IMR-90 (cell line): ENCODE results near the gene TXNDC8. TPM values are rescaled to one million over a fixed set of nuclear protein-coding genes. Genes with fewer than 3 reads are reported as not detected.

Experiments
- ATAC-seq: fragments of 200-7000 bp; cut with Tn5 transposase; 2 replicates; pipeline ENCODE4 v1.9.1; 2020; ENCODE audit warnings: low read depth, mild to moderate bottlenecking, moderate library complexity
- Bru-seq: library from RNA; stranded (reverse); fragments of 400-500 nt; gene quantifications from one replicate; lab custom pipeline; 2021; lab: Mats Ljungman, UMichigan
- BruChase-seq, 2 experiments: library from RNA; stranded (reverse); fragments of 400-500 nt; gene quantifications; one replicate each; lab custom pipeline; 2021; lab: Mats Ljungman, UMichigan
- BruUV-seq: library from RNA; stranded (reverse); fragments of 400-500 nt; replicated peaks from 2 replicates; lab custom pipeline; 2021; lab: Mats Ljungman, UMichigan
- CTCF ChIA-PET: fragments of 300-600 bp; formaldehyde crosslinking; extraction: SDS; loops from one replicate; lab custom pipeline; 2021; ENCODE audit warnings: antibody characterized with exemption; lab: Yijun Ruan, JAX
- POLR2A ChIA-PET: fragments of 300-600 bp; sonication (Branson Sonifier 250); formaldehyde crosslinking; loops from one replicate; lab custom pipeline; 2022; ENCODE audit warnings: antibody characterized with exemption; ENCODE audit not compliant: unreplicated experiment; lab: Charles Lee
- DNase-seq: peaks from one replicate; pipeline ENCODE4 v3.0.0; 2013
- H2AFZ ChIP-seq: replicated peaks from 2 replicates; pipeline ENCODE3; 2013; ENCODE audit warnings: low read length, mild to moderate bottlenecking; ENCODE audit not compliant: poor library complexity
- H2AK5ac ChIP-seq: 2 replicates; pipeline ENCODE4 v1.6.1; 2013; ENCODE audit warnings: low read depth, low read length, inconsistent platforms
- H2AK9ac ChIP-seq: replicated peaks from 2 replicates; pipeline ENCODE3; 2013; ENCODE audit warnings: mild to moderate bottlenecking, low read depth, low read length, moderate library complexity; ENCODE audit not compliant: poor library complexity
- H2BK120ac ChIP-seq: 2 replicates; pipeline ENCODE4 v1.6.1; 2013; ENCODE audit warnings: low read depth, low read length, inconsistent platforms
- H2BK15ac ChIP-seq: 3 replicates; pipeline ENCODE4 v1.6.1; 2013; ENCODE audit warnings: low read depth, low read length, inconsistent platforms
- H2BK20ac ChIP-seq: 2 replicates; pipeline ENCODE4 v1.6.1; 2013; ENCODE audit warnings: low read depth, mild to moderate bottlenecking, inconsistent platforms, low read length, moderate library complexity
- H2BK5ac ChIP-seq: 2 replicates; pipeline ENCODE4 v1.6.1; 2013; ENCODE audit warnings: mild to moderate bottlenecking, low read depth, low read length, inconsistent platforms; ENCODE audit not compliant: poor library complexity, severe bottlenecking
- H3K14ac ChIP-seq: replicated peaks from 2 replicates; pipeline ENCODE4 v1.6.1; 2013; ENCODE audit warnings: low read depth, low read length, inconsistent platforms
- H3K18ac ChIP-seq: 2 replicates; pipeline ENCODE4 v1.6.1; 2013; ENCODE audit warnings: low read depth, low read length, control low read depth
- H3K23ac ChIP-seq: 2 replicates; pipeline ENCODE4 v1.6.1; 2013; ENCODE audit warnings: low read depth, low read length, inconsistent platforms
- H3K27ac ChIP-seq: 2 replicates; pipeline ENCODE4 v1.5.1; 2013; ENCODE audit warnings: mild to moderate bottlenecking, control low read depth, low read length; ENCODE audit not compliant: insufficient read depth
- H3K27me3 ChIP-seq: 2 replicates; pipeline ENCODE4 v1.6.1; 2013; ENCODE audit warnings: low read length; ENCODE audit not compliant: control insufficient read depth, insufficient read depth
- H3K36me3 ChIP-seq: 2 replicates; pipeline ENCODE4 v1.6.1; 2013; ENCODE audit warnings: low read length, mixed read lengths; ENCODE audit not compliant: control insufficient read depth, insufficient read depth
- H3K4ac ChIP-seq: 2 replicates; pipeline ENCODE4 v1.6.1; 2013; ENCODE audit warnings: low read depth, low read length, inconsistent platforms
- H3K4me1 ChIP-seq: 2 replicates; pipeline ENCODE4 v1.6.1; 2013; ENCODE audit warnings: low read length, mixed read lengths; ENCODE audit not compliant: control insufficient read depth, insufficient read depth
- H3K4me2 ChIP-seq: 2 replicates; pipeline ENCODE4 v1.6.1; 2013; ENCODE audit warnings: low read depth, mild to moderate bottlenecking, control low read depth, low read length, moderate library complexity
- H3K4me3 ChIP-seq: 2 replicates; pipeline ENCODE4 v1.5.1; 2013; ENCODE audit warnings: low read depth, mild to moderate bottlenecking, control low read depth, low read length, moderate library complexity; ENCODE audit not compliant: insufficient read depth
- H3K56ac ChIP-seq: 2 replicates; pipeline ENCODE4 v1.6.1; 2013; ENCODE audit warnings: low read length, inconsistent platforms; ENCODE audit not compliant: insufficient read depth; ENCODE audit errors: extremely low read depth
- H3K79me1 ChIP-seq, 2 experiments: 2 replicates each; pipeline ENCODE4 v1.6.1; 2013; ENCODE audit warnings: low read length in 2 of 2, inconsistent platforms in 1 of 2, low read depth in 1 of 2
- H3K9ac ChIP-seq: 2 replicates; pipeline ENCODE4 v1.6.1; 2013; ENCODE audit warnings: low read depth, low read length, control low read depth
- H3K9me1 ChIP-seq: 2 replicates; pipeline ENCODE4 v1.6.1; 2013; ENCODE audit warnings: low read length, inconsistent platforms; ENCODE audit not compliant: insufficient read depth
- H3K9me3 ChIP-seq: 2 replicates; pipeline ENCODE4 v1.6.1; 2013; ENCODE audit warnings: low read length; ENCODE audit not compliant: control insufficient read depth, insufficient read depth
- H4K20me1 ChIP-seq: 2 replicates; pipeline ENCODE4 v1.6.1; 2013; ENCODE audit warnings: low read length, inconsistent platforms; ENCODE audit not compliant: insufficient read depth
- H4K5ac ChIP-seq: 2 replicates; pipeline ENCODE4 v1.6.1; 2013; ENCODE audit warnings: mild to moderate bottlenecking, low read depth, low read length, control low read depth
- H4K8ac ChIP-seq, 2 experiments: 2 replicates each; pipeline ENCODE4 v1.6.1; 2013; ENCODE audit warnings: low read depth in 2 of 2, low read length in 2 of 2, control low read depth in 1 of 2, inconsistent platforms in 1 of 2
- H4K91ac ChIP-seq: 2 replicates; pipeline ENCODE4 v1.6.1; 2013; ENCODE audit warnings: low read depth, low read length, inconsistent platforms; ENCODE audit not compliant: insufficient read depth
- FOS ChIP-seq: fragments of 150-350 bp; IDR thresholded peaks from 2 replicates; pipeline ENCODE4 v1.6.1; 2016; ENCODE audit warnings: low read depth, low read length
- MXI1 ChIP-seq: IDR thresholded peaks from 2 replicates; pipeline ENCODE4 v1.6.1; 2012; ENCODE audit warnings: low read depth, mild to moderate bottlenecking, low read length, moderate library complexity, borderline replicate concordance
- WGBS, 2 experiments: methylation state at CpG; one replicate each; pipeline versions ENCODE4 v1.1.5 to v1.1.7; 2013; ENCODE audit warnings: missing lambda C conversion rate in 2 of 2; ENCODE audit not compliant: insufficient read length in 1 of 2; ENCODE audit errors: extremely low coverage in 2 of 2; 5-methylcytosine and 5-hydroxymethylcytosine counted together
- dilution Hi-C: fragments of 300-500 bp; cut with HindIII; formaldehyde crosslinking; loops from one replicate; pipeline ENCODE4 v1.14.3; 2018; ENCODE audit warnings: low sequenced_read_pairs; ENCODE audit not compliant: unreplicated experiment
- in situ Hi-C: fragments of 300-500 bp; cut with MboI; formaldehyde crosslinking; loops from 3 replicates; pipeline ENCODE4 v1.14.3; 2019; ENCODE audit warnings: low sequenced_read_pairs, inconsistent platforms, mixed read lengths
- intact Hi-C: fragments of 100-400 bp; cut with micrococcal nuclease; formaldehyde crosslinking; loops from 2 replicates; pipeline ENCODE4 v1.10.0; 2022
- long read RNA-seq: library from polyadenylated mRNA; unstranded; transcript quantifications from one replicate; pipeline ENCODE4 v2.0.0, GENCODE V29; 2021; ENCODE audit not compliant: unreplicated experiment
- polyA plus RNA-seq, 3 experiments: library from polyadenylated mRNA; depleted of rRNA; stranded (reverse); fragments of >200 nt; gene quantifications; 2 replicates each; pipeline ENCODE4 v1.2.3, GENCODE V29; 2012; ENCODE audit warnings: low replicate concordance in 1 of 3
- total RNA-seq: library from RNA; depleted of rRNA; stranded (reverse); fragments of >200 nt; gene quantifications from 2 replicates; pipeline ENCODE4 v1.2.3, GENCODE V29; 2012; rRNA removed

The TXNDC8 gene
- total RNA-seq (not detected in 2 replicates), polyA plus RNA-seq (2012; rRNA removed) (not detected in 2 replicates), Bru-seq, nascent RNA (percentile 6 among the genes with signal in this experiment), BruChase-seq, experiment 1, labeled RNA remaining after a 6-hour chase (percentile 11 among the genes with signal in this experiment), BruChase-seq, experiment 2, labeled RNA remaining after a 2-hour chase (percentile 17 among the genes with signal in this experiment)
- not detected in 2 replicates for polyA plus RNA-seq (2012; cell fraction: cytosol; rRNA removed)
- polyA plus RNA-seq (2012; cell fraction: nucleus; rRNA removed; ENCODE audit: low replicate concordance), result not detected in 2 replicates
- long read RNA-seq, result 0 reads

- Histone ChIP-seq H3K4me3 (no peak within 1 kb of the TSS), H3K9me1 (no peaks in the 10 kb centered on the region), H3K79me1 (no peaks in the 10 kb centered on the region), H3K56ac (no peak within 1 kb of the TSS), H4K91ac (no peak within 1 kb of the TSS), H3K4me2 (no peak within 1 kb of the TSS), H3K9ac (no peak within 1 kb of the TSS), H3K4ac (no peak within 1 kb of the TSS), H3K14ac (no peak within 1 kb of the TSS), H4K5ac (no peak within 1 kb of the TSS; the same call in 1 of the 2 replicates), H3K4me1 (no peaks in the 10 kb centered on the region; the same call in none of the 2 replicates), H3K23ac (no peak within 1 kb of the TSS), H2BK120ac (no peak within 1 kb of the TSS), H4K20me1 (no peaks in the 10 kb centered on the region), H2BK20ac (no peak within 1 kb of the TSS), H2AFZ (no peak within 1 kb of the TSS), H2AK5ac (no peak within 1 kb of the TSS), H3K9me3 (no peaks in the 10 kb centered on the region), H4K8ac (no peak within 1 kb of the TSS), H2AK9ac (no peak within 1 kb of the TSS), H3K36me3 (no peaks in the 10 kb centered on the region), H3K27me3 (no peaks in the 10 kb centered on the region), H3K18ac (no peak within 1 kb of the TSS; the same call in 1 of the 2 replicates), H2BK15ac (no peak within 1 kb of the TSS), H2BK5ac (no peak within 1 kb of the TSS), H3K27ac (peak within 1 kb of the TSS; percentile 66; the same call in 1 of the 2 replicates)
- ATAC-seq (peak; percentile 70), DNase-seq (peak; percentile 74)
- dilution Hi-C loops, result no loop called here
- WGBS, 2 experiments, result no CpG with 5 or more reads among the region's 1 CpG
- intact Hi-C loops, result no loop called here
- in situ Hi-C loops, result no loop called here
- POLR2A ChIA-PET, result no interaction called here
- TF ChIP-seq MXI1 (no peak), FOS (no peak)
- no TSS peak for BruUV-seq
- CTCF ChIA-PET, result no interaction called here
These were observed at the start of gene TXNDC8 for GRCh38 chr9:110337727-110338126. TSS of gene TXNDC8 (minus strand) at chr9:110337863.
